ENCODE results near the gene EVA1A. TPM values are rescaled to one million over a fixed set of nuclear protein-coding genes. Genes with fewer than 3 reads are reported as not detected.

Gene EVA1A
- polyA plus RNA-seq, 3 donors, result not detected

DNA sequence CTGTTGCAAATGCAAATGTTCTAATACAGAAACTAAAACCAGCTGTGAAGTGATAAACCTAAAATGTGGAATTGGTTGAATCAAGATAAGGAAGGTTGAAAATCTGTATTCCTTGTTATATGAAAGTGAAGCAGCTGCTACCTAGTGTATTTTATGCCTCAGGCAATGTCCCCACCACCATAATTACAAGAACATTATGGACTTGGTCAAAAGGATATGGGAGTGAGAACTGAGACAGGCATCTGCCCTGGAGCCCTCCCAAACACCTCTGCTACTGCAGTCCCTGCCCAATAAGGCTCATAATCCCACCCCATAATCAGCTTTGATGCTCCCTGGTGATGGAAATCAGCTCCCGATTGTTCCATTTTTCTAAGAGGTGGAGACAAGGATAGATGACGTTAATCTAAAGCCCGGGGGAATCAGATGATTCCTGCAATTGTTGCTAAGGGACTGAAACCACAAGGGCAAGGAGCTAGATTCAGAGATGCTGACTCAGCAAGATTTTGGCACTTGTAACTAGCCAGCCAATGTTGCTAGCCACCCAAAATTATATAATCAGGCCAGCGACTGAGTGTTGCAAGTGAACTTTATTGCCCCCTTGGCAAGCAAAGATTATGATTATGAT is 69.5 kb downstream of the EVA1A start:
- intact Hi-C loops (cut with micrococcal nuclease), result no loop called here

GRCh38 chr2:75489721-75490120 is 71.0 kb downstream of the EVA1A start:
- H3K4me3 Mint-ChIP-seq, result no peak overlapping the region
- H3K4me3 ChIP-seq (replicated peaks in 1 of 3; ENCODE audit: low read depth in 2 of 3, low read length in 3 of 3), result no peak overlapping the region
- no peaks in the 10 kb centered on the region for H4K20me1 ChIP-seq (ENCODE audit: insufficient read depth, low read length)
- WGBS (ENCODE audit: insufficient coverage), result 75% methylated on average over 1 of the region's 2 CpGs
- H3K27ac ChIP-seq (ENCODE audit: low read depth in 1 of 2, low read length in 2 of 2), result no peak overlapping the region
- no peak overlapping the region for H3K9ac ChIP-seq (ENCODE audit: insufficient read depth, low read length, poor library complexity, severe bottlenecking)
- DNase-seq, result no peak
- no peaks in the 10 kb centered on the region for H3K36me3 ChIP-seq (replicated peaks in 1 of 2; ENCODE audit: control insufficient read depth in 1 of 2, insufficient read depth in 2 of 2, low read length in 2 of 2)
- no peaks in the 10 kb centered on the region for H3K4me1 ChIP-seq (ENCODE audit: control insufficient read depth in 1 of 2, insufficient read depth in 2 of 2, low read length in 2 of 2)
- H3K27me3 ChIP-seq (ENCODE audit: control insufficient read depth in 2 of 2, insufficient read depth in 2 of 2, low read length in 2 of 2), result no peaks in the 10 kb centered on the region
- intact Hi-C loops (cut with micrococcal nuclease), result no loop called here
- no peaks in the 10 kb centered on the region for H3K9me3 ChIP-seq (replicated peaks in 1 of 2; ENCODE audit: control insufficient read depth in 1 of 2, insufficient read depth in 1 of 2, low read length in 2 of 2)
- H3K9me3 Mint-ChIP-seq, result peaks cover 0 to 11% (median 4%) of the 10 kb centered on the region in 7 donors
- no peaks in the 10 kb centered on the region for H3K36me3 Mint-ChIP-seq
- H3K27me3 Mint-ChIP-seq (ENCODE audit: low read depth in 3 of 3), result peaks cover 0 to 2% (median 0%) of the 10 kb centered on the region in 3 donors
- H2AFZ ChIP-seq (ENCODE audit: insufficient read depth, low read depth, low read length, poor library complexity, severe bottlenecking), result no peak overlapping the region
- TF ChIP-seq CTCF (IDR thresholded peaks at IDR 0.05), result no peak
- H3K79me2 ChIP-seq (ENCODE audit: insufficient read depth, low read length), result no peaks in the 10 kb centered on the region
- no peak overlapping the region for H3K4me2 ChIP-seq (replicated peaks; ENCODE audit: extremely low read depth, low read length, poor library complexity, severe bottlenecking)
- no peaks in the 10 kb centered on the region for H3K4me1 Mint-ChIP-seq
- no peak overlapping the region for H3K27ac Mint-ChIP-seq

More for the DNA sequence above, 69.5 kb downstream of the EVA1A start:
- Histone ChIP-seq H3K4me1 (ENCODE audit: control insufficient read depth in 1 of 2, insufficient read depth in 2 of 2, low read length in 2 of 2) (no peaks in the 10 kb centered on the region), H3K9ac (ENCODE audit: insufficient read depth, low read length, poor library complexity, severe bottlenecking) (no peak overlapping the region), H4K20me1 (ENCODE audit: insufficient read depth, low read length) (no peaks in the 10 kb centered on the region), H2AFZ (ENCODE audit: insufficient read depth, low read depth, low read length, poor library complexity, severe bottlenecking) (no peak overlapping the region), H3K27me3 (ENCODE audit: control insufficient read depth in 2 of 2, insufficient read depth in 2 of 2, low read length in 2 of 2) (no peaks in the 10 kb centered on the region), H3K36me3 (replicated peaks in 1 of 2; ENCODE audit: control insufficient read depth in 1 of 2, insufficient read depth in 2 of 2, low read length in 2 of 2) (no peaks in the 10 kb centered on the region), H3K79me2 (ENCODE audit: insufficient read depth, low read length) (no peaks in the 10 kb centered on the region), H3K4me2 (replicated peaks; ENCODE audit: extremely low read depth, low read length, poor library complexity, severe bottlenecking) (no peak overlapping the region), H3K27ac (ENCODE audit: low read depth in 1 of 2, low read length in 2 of 2) (no peak overlapping the region), H3K4me3 (replicated peaks in 1 of 3; ENCODE audit: low read depth in 2 of 3, low read length in 3 of 3) (no peak overlapping the region), H3K9me3 (replicated peaks in 1 of 2; ENCODE audit: control insufficient read depth in 1 of 2, insufficient read depth in 1 of 2, low read length in 2 of 2) (no peaks in the 10 kb centered on the region)
- no peak overlapping the region for H3K27ac Mint-ChIP-seq
- no peak overlapping the region for H3K4me3 Mint-ChIP-seq
- 61% methylated on average over 2 of the region's 4 CpGs for WGBS (ENCODE audit: insufficient coverage)
- DNase-seq, result no peak
- H3K9me3 Mint-ChIP-seq, result peaks cover 0 to 9% (median 5%) of the 10 kb centered on the region in 7 donors
- H3K4me1 Mint-ChIP-seq, result no peaks in the 10 kb centered on the region
- TF ChIP-seq CTCF (IDR thresholded peaks at IDR 0.05), result no peak
- H3K36me3 Mint-ChIP-seq, result no peaks in the 10 kb centered on the region
- peaks cover 0 to 2% (median 0%) of the 10 kb centered on the region in 3 donors for H3K27me3 Mint-ChIP-seq (ENCODE audit: low read depth in 3 of 3)

Measured in CD14-positive monocyte (primary cell).